Measurements from ENCODE around the gene LSM4. TPM values are rescaled to one million over a fixed set of nuclear protein-coding genes. Genes with fewer than 3 reads are reported as not detected.
A peak's percentile ranks its signal among the peaks of the same experiment; 100 is the strongest.

The LSM4 gene
- total RNA-seq, 1 experiment from 2014 or later: 713 TPM

DNA sequence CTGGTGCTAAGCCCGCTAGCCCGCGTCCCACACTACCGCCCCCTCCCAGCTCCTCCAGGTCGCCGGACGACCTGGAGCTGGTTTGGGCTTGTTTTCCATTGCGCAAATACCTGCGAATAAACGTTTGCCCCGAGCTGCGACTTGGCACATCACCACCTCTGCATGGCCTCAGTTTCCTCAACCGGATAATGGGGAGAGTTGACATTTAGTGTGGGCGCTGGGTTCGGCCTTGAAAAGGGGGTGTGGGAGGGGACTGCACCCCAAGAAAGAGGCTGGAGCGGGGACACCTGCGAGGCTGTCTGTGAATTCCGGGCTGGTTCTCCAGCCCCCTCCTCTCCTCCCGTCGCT is 30.4 kb downstream of the LSM4 start:
- POLR2A ChIA-PET (ENCODE audit: unreplicated experiment): interaction anchor here (0.9 to 1.5 kb wide), 2 partner anchors 10 to 31 kb away, joined by 4 to 13 read pairs; partner anchors contain the start of genes JUND and LSM4
- intact Hi-C loops (cut with micrococcal nuclease): no loop called here
- DNase-seq (no peak), ATAC-seq (no peak; the same call in 1 of the 2 replicates)
- Histone ChIP-seq H3K4me3 (ENCODE audit: low read length) (peak overlapping the region; percentile 70), H3K4me2 (ENCODE audit: low read length) (peak overlapping the region; percentile 89), H3K9me2 (replicated peaks; ENCODE audit: low read length) (no peaks in the 10 kb centered on the region), H2AFZ (ENCODE audit: low read length) (peak overlapping the region; percentile 82), H3K9ac (ENCODE audit: low read length) (peak overlapping the region; percentile 66), H3K4me1 (ENCODE audit: insufficient read depth, low read length) (peaks cover 17% of the 10 kb centered on the region), H4K20me1 (ENCODE audit: low read length) (no peaks in the 10 kb centered on the region), H3F3A (ENCODE audit: low read length, unreplicated experiment) (no peaks in the 10 kb centered on the region), H3K9me3 (ENCODE audit: low read length) (no peaks in the 10 kb centered on the region), H3K27ac (ENCODE audit: low read length) (no peak overlapping the region), H3K27me3 (ENCODE audit: low read length) (no peaks in the 10 kb centered on the region), H3K79me2 (ENCODE audit: low read length) (no peaks in the 10 kb centered on the region), H3K36me3 (ENCODE audit: low read depth, low read length) (no peaks in the 10 kb centered on the region)
- CTCF ChIA-PET: interaction anchor here (1.1 to 1.2 kb wide), 2 partner anchors 13 to 36 kb away, joined by 3 to 10 read pairs; no protein-coding TSS in a partner anchor
- no peak for TF ChIP-seq EZH2phosphoT487 (IDR thresholded peaks at IDR 0.05; ENCODE audit: borderline replicate concordance, low read length)
- no peak for TF ChIP-seq CTCF (conservative IDR thresholded peaks at IDR 0.05; ENCODE audit: low read depth, low read length)
- no peak for TF ChIP-seq EZH2 (IDR thresholded peaks at IDR 0.05; ENCODE audit: low read length, unreplicated experiment)
- TSS peak; percentile 61 for BruUV-seq (replicated peaks)

- ChIA-PET POLR2A (ENCODE audit: unreplicated experiment) (interaction anchor here (0.9 to 1.5 kb wide), 2 partner anchors 10 to 31 kb away, joined by 4 to 13 read pairs; partner anchors contain the start of genes JUND and LSM4), CTCF (no interaction called here)
- H3K79me2 ChIP-seq (ENCODE audit: low read length): no peaks in the 10 kb centered on the region
- peak overlapping the region; percentile 70 for H3K4me3 ChIP-seq (ENCODE audit: low read length)
- H3K36me3 ChIP-seq (ENCODE audit: low read depth, low read length): no peaks in the 10 kb centered on the region
- no peaks in the 10 kb centered on the region for H3K9me3 ChIP-seq (ENCODE audit: low read length)
- H3K27me3 ChIP-seq (ENCODE audit: low read length): no peaks in the 10 kb centered on the region
- ATAC-seq (peak; percentile 70), DNase-seq (peak; percentile 35)
- TF ChIP-seq EZH2phosphoT487 (IDR thresholded peaks at IDR 0.05; ENCODE audit: borderline replicate concordance, low read length) (no peak), EZH2 (IDR thresholded peaks at IDR 0.05; ENCODE audit: low read length, unreplicated experiment) (no peak), CTCF (conservative IDR thresholded peaks at IDR 0.05; ENCODE audit: low read depth, low read length) (no peak)
- peak overlapping the region; percentile 82 for H2AFZ ChIP-seq (ENCODE audit: low read length)
- H3K9ac ChIP-seq (ENCODE audit: low read length): peak overlapping the region; percentile 66
- intact Hi-C loops (cut with micrococcal nuclease): no loop called here
- no peaks in the 10 kb centered on the region for H4K20me1 ChIP-seq (ENCODE audit: low read length)
- peaks cover 17% of the 10 kb centered on the region for H3K4me1 ChIP-seq (ENCODE audit: insufficient read depth, low read length)
- H3K4me2 ChIP-seq (ENCODE audit: low read length): peak overlapping the region; percentile 89
- peak overlapping the region; percentile 23; the same call in 1 of the 2 replicates for H3K27ac ChIP-seq (ENCODE audit: low read length)
- H3F3A ChIP-seq (ENCODE audit: low read length, unreplicated experiment): no peaks in the 10 kb centered on the region
- no peaks in the 10 kb centered on the region for H3K9me2 ChIP-seq (replicated peaks; ENCODE audit: low read length)
- no TSS peak for BruUV-seq (replicated peaks)
Measured at GRCh38 chr19:18291590-18292461, 31.1 kb downstream of the LSM4 start.

Data from PC-3 (cell line).